Measurements from ENCODE around the gene ZNF488.

- no peak for TF ChIP-seq CEBPB (IDR thresholded peaks at IDR 0.05)
- TF ChIP-seq CTCF (IDR thresholded peaks at IDR 0.05), result no peak
- no peak for TF ChIP-seq CBX8 (IDR thresholded peaks at IDR 0.05)
- no peak for TF ChIP-seq ZSCAN20 (CRISPR knock-in tag; IDR thresholded peaks at IDR 0.05)
These were observed 29.6 kb upstream of the ZNF488 start for GRCh38 chr10:47413531-47414226.

Measured in A549 (cell line).